GM12878 (cell line): ENCODE data around the gene S100A9. TPM values are rescaled to one million over a fixed set of nuclear protein-coding genes. Genes with fewer than 3 reads are reported as not detected.

Source experiments
- MAX ChIP-seq: IDR thresholded peaks from 2 replicates; pipeline ENCODE4 v1.6.1; 2012; ENCODE audit warnings: low read depth, low read length, improper control_type of control experiment
- RCOR1 ChIP-seq: conservative IDR thresholded peaks from 2 replicates; pipeline ENCODE4 v1.6.1; 2012; ENCODE audit warnings: low read depth, low read length, improper control_type of control experiment
- REST ChIP-seq: IDR thresholded peaks from 2 replicates; pipeline ENCODE4 v1.6.1; 2012; ENCODE audit warnings: mild to moderate bottlenecking, low read depth, low read length
- RFX5 ChIP-seq: IDR thresholded peaks from 2 replicates; pipeline ENCODE4 v1.6.1; 2011; ENCODE audit warnings: low read depth, low read length, improper control_type of control experiment
- SKIL ChIP-seq: fragments of 450-650 bp; IDR thresholded peaks from 2 replicates; pipeline ENCODE4 v1.6.1; 2017; ENCODE audit warnings: mild to moderate bottlenecking, low read depth, inconsistent platforms; ENCODE audit not compliant: poor library complexity, severe bottlenecking
- polyA plus RNA-seq, 11 experiments: library from polyadenylated mRNA; depleted of rRNA in 4 of 11; unstranded in 6 of 11; stranded (reverse) in 5 of 11; fragments of >200 nt; fragmentation: Nextera tagmentation in 4 of 11; fragmentation: Illumina TruSeq in 1 of 11; extraction: Ambion mirVana in 4 of 11; extraction: Trizol in 1 of 11; gene quantifications; 1 replicate in 1 of 11; 2 replicates in 10 of 11; pipeline versions ENCODE4 v1.2.1 to v1.2.3, GENCODE V29; 2011 to 2016; ENCODE audit warnings: inconsistent platforms in 2 of 11, missing spikeins in 2 of 11, low read depth in 1 of 11
- total RNA-seq, 4 experiments: library from RNA; depleted of rRNA in 3 of 4; stranded (reverse); fragments of >200 nt in 3 of 4; fragmentation: Illumina TruSeq in 1 of 4; extraction: Trizol in 1 of 4; gene quantifications; 2 replicates each; pipeline versions ENCODE4 v1.2.1 to v1.2.3, GENCODE V29; 2013 to 2021

Gene S100A9
- total and polyA plus RNA-seq, 10 of the 15 experiments (the other 5 are each of a cell fraction or from before 2014, with no cell fraction given) = 0.22 to 1.7 (median 0.49) TPM; not detected in 3

GRCh38 chr1:153360190-153360589, 2.5 kb downstream of the S100A9 start (continued):
- no peak for TF ChIP-seq REST
- TF ChIP-seq MAX = no peak
- no peak for TF ChIP-seq RFX5
- no peak for TF ChIP-seq RCOR1
- no peak for TF ChIP-seq SKIL
